Endodermal cell (in vitro differentiated cells): Measurements from ENCODE around the gene IMPA2. TPM values are rescaled to one million over a fixed set of nuclear protein-coding genes. Genes with fewer than 3 reads are reported as not detected.

Experiments
- DNase-seq: peaks from one replicate; pipeline ENCODE4 v3.0.0-alpha.2; 2017
- H3K27ac ChIP-seq: 2 replicates; pipeline ENCODE4 v1.5.1; 2013; ENCODE audit warnings: mild to moderate bottlenecking, low read depth, low read length, moderate library complexity
- H3K27me3 ChIP-seq: 2 replicates; pipeline ENCODE4 v1.6.1; 2013; ENCODE audit warnings: mild to moderate bottlenecking, low read length, moderate library complexity; ENCODE audit not compliant: insufficient read depth, control insufficient read depth, poor library complexity, severe bottlenecking
- H3K36me3 ChIP-seq: 2 replicates; pipeline ENCODE4 v1.7.0; 2013; ENCODE audit warnings: mild to moderate bottlenecking, low read length, moderate library complexity; ENCODE audit not compliant: control insufficient read depth, insufficient read depth
- H3K4me1 ChIP-seq: one replicate; pipeline ENCODE4 v1.7.0; 2013; ENCODE audit warnings: low read length; ENCODE audit not compliant: control insufficient read depth, insufficient read depth
- H3K4me3 ChIP-seq: 2 replicates; pipeline ENCODE4 v1.5.1; 2013; ENCODE audit warnings: mild to moderate bottlenecking, low read length, moderate library complexity
- H3K9ac ChIP-seq: 2 replicates; pipeline ENCODE4 v1.6.1; 2013; ENCODE audit warnings: mild to moderate bottlenecking, low read length, moderate library complexity; ENCODE audit not compliant: poor library complexity, severe bottlenecking; ENCODE audit errors: extremely low read depth
- H3K9me3 ChIP-seq: 2 replicates; pipeline ENCODE4 v1.6.1; 2013; ENCODE audit warnings: mild to moderate bottlenecking, low read length, moderate library complexity; ENCODE audit not compliant: control insufficient read depth
- H3K27ac Mint-ChIP-seq: 2 replicates; pipeline ENCODE4 v1.8.0; 2020; ENCODE audit warnings: mixed read lengths
- H3K27me3 Mint-ChIP-seq: 2 replicates; pipeline ENCODE4 v1.8.0; 2021; ENCODE audit warnings: mild to moderate bottlenecking, mixed read lengths; ENCODE audit not compliant: insufficient read depth
- H3K36me3 Mint-ChIP-seq: 2 replicates; pipeline ENCODE4 v1.8.0; 2020; ENCODE audit warnings: low read depth, mixed read lengths
- H3K4me1 Mint-ChIP-seq: 2 replicates; pipeline ENCODE4 v1.8.0; 2020; ENCODE audit warnings: mixed read lengths
- H3K4me3 Mint-ChIP-seq: 2 replicates; pipeline ENCODE4 v1.8.0; 2020; ENCODE audit warnings: mild to moderate bottlenecking, moderate library complexity, mixed read lengths
- H3K9me3 Mint-ChIP-seq: 2 replicates; pipeline ENCODE4 v1.8.0; 2020; ENCODE audit warnings: mild to moderate bottlenecking, mixed read lengths
- CTCF ChIP-seq: fragments of 200-600 bp; sonication (generic); conservative IDR thresholded peaks from 2 replicates; pipeline ENCODE4 v1.5.0; 2021; ENCODE audit warnings: antibody characterized with exemption, mild to moderate bottlenecking
- WGBS, 2 experiments: methylation state at CpG; one replicate each; pipeline versions ENCODE4 v1.1.5 to v1.1.7; 2013; ENCODE audit warnings: missing lambda C conversion rate in 2 of 2, mixed read lengths in 1 of 2; ENCODE audit not compliant: insufficient coverage in 1 of 2, insufficient read length in 1 of 2; 5-methylcytosine and 5-hydroxymethylcytosine counted together
- total RNA-seq, 2 donors: library from RNA; stranded (reverse); fragmentation: NEBNext Ultra II Directional in 1 of 2; extraction: Animal tissue kit (Norgen Biotek cat#: 25700) in 1 of 2; gene quantifications; 2 replicates in 1 of 2; 3 replicates in 1 of 2; pipeline ENCODE4 v1.2.1, GENCODE V29; 2021

The IMPA2 gene
- total RNA-seq, 2 donors from 2014 or later: 68.0 to 88.9 TPM

- Histone ChIP-seq H3K4me1 (no peaks in the 10 kb centered on the region), H3K27ac (no peak overlapping the region), H3K4me3 (no peak overlapping the region), H3K9ac (no peak overlapping the region), H3K27me3 (no peaks in the 10 kb centered on the region), H3K9me3 (no peaks in the 10 kb centered on the region), H3K36me3 (peaks cover 28% of the 10 kb centered on the region)
- no peak for DNase-seq
- Mint-ChIP-seq H3K9me3 (no peaks in the 10 kb centered on the region), H3K36me3 (peaks cover 52% of the 10 kb centered on the region), H3K27ac (no peak overlapping the region), H3K27me3 (no peaks in the 10 kb centered on the region), H3K4me3 (no peak overlapping the region), H3K4me1 (no peaks in the 10 kb centered on the region)
- WGBS, 2 experiments: 88 to 94% methylated on average over 12 of the region's 12 CpGs
- TF ChIP-seq CTCF: no peak
Observed at GRCh38 chr18:12007063-12007462, 25.8 kb downstream of the IMPA2 start.

DNA sequence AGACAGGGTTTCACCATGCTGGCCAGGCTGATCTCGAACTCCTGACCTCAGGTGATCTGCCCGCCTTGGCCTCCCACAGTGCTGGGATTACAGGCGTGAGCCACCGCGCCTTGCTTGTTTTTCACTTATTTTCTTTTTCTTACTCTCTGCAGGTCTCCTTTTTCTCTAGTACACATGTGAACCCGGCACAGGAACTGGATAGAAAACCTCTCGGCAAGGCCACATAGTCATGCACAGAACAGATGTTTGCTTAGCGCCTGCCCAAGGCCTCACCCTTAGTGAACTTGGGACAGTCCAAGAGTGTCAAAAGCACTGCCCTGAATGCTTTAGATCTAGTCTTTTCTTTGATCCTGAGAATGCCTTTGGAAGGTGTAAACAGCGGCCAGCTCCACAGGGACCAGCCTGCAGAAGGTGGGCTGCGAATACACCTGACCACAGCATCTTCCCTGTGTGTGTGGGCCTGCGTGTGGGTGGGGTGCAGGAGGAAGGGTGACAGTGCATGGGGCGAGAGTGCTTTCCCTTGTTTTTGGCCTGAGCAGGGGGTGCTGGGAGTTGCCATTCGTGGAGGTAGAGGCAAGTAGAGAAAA lies 27.0 kb downstream of the IMPA2 start:
- no peaks in the 10 kb centered on the region for H3K4me1 Mint-ChIP-seq
- H3K27ac Mint-ChIP-seq: no peak overlapping the region
- H3K36me3 Mint-ChIP-seq: peaks cover 48% of the 10 kb centered on the region
- Histone ChIP-seq H3K4me1 (no peaks in the 10 kb centered on the region), H3K27ac (no peak overlapping the region), H3K27me3 (no peaks in the 10 kb centered on the region), H3K9ac (no peak overlapping the region), H3K9me3 (no peaks in the 10 kb centered on the region), H3K36me3 (peaks cover 32% of the 10 kb centered on the region), H3K4me3 (no peak overlapping the region)
- H3K9me3 Mint-ChIP-seq: no peaks in the 10 kb centered on the region
- DNase-seq: no peak
- 94 to 95% methylated on average over 10 to 13 of the region's 13 CpGs for WGBS, 2 experiments
- no peaks in the 10 kb centered on the region for H3K27me3 Mint-ChIP-seq
- no peak overlapping the region for H3K4me3 Mint-ChIP-seq
- no peak for TF ChIP-seq CTCF

DNA sequence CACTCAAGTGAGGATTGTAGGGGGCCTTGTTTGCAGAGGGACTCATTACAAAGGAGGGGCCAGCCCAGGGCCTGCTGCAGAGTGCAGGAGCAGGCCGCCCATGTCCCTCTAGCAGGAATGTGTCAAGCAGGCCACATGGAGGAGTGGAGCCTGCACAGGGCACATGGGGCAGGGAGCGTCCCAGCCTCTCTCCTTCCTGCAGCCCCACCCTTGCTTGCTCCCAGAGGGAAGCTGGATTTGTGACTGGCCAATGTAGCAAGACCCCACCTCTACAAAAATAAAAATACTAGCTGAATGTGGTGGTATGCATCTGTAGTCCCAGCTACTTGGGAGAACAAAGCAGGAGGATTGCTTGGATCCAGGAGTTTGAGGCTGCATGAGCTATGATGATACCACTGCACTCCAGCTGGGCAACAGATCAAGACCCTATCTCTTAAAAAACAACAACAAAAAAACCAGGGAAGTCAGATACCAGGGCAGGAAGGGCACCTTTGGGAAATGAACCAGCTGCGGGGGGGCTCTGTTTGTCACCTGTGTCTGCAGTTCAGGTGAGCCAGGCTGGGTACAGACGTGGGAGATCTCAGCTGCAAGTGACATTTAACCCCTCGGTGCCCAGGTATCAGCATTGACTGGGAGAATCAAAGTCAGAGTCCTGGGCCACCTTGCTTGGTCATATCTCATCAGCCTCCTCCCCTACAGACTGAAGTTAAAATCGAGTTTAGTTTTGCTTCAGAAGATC lies 27.7 kb downstream of the IMPA2 start:
- Mint-ChIP-seq H3K27ac (peak overlapping the region; percentile 48), H3K27me3 (no peaks in the 10 kb centered on the region), H3K4me1 (no peaks in the 10 kb centered on the region), H3K4me3 (no peak overlapping the region), H3K9me3 (no peaks in the 10 kb centered on the region), H3K36me3 (peaks cover 43% of the 10 kb centered on the region)
- Histone ChIP-seq H3K27me3 (no peaks in the 10 kb centered on the region), H3K36me3 (peaks cover 37% of the 10 kb centered on the region), H3K4me1 (no peaks in the 10 kb centered on the region), H3K27ac (no peak overlapping the region), H3K4me3 (no peak overlapping the region), H3K9me3 (no peaks in the 10 kb centered on the region), H3K9ac (no peak overlapping the region)
- no peak for TF ChIP-seq CTCF
- DNase-seq: no peak
- WGBS, 2 experiments: 72 to 92% methylated on average over 3 to 6 of the region's 6 CpGs
